H1 (cell line): ENCODE results near the gene PPP1CC. TPM values are rescaled to one million over a fixed set of nuclear protein-coding genes. Genes with fewer than 3 reads are reported as not detected.

Experiments used
- RNF2 ChIP-seq: fragments of 200-900, 300-1000 bp; sonication (generic); IDR thresholded peaks from 2 replicates; pipeline ENCODE4 v1.7.1; 2016; ENCODE audit warnings: borderline replicate concordance, low read depth, mild to moderate bottlenecking, antibody characterized with exemption, low read length; ENCODE audit not compliant: poor library complexity, severe bottlenecking; ENCODE audit errors: missing control alignments
- polyA plus RNA-seq, 7 experiments: library from polyadenylated mRNA; depleted of rRNA in 3 of 7; stranded (reverse) in 5 of 7; unstranded in 2 of 7; fragments of >200 nt in 5 of 7; fragments of 200-250 nt in 2 of 7; gene quantifications; 1 replicate in 5 of 7; 2 replicates in 1 of 7; 4 replicates in 1 of 7; pipeline versions ENCODE4 v1.2.1 to v1.2.3, GENCODE V29; 2011 to 2013; ENCODE audit warnings: missing spikeins in 2 of 7, mixed read lengths in 2 of 7
- total RNA-seq: library from RNA; stranded (reverse); fragmentation: NEBNext Ultra II Directional; extraction: Animal tissue kit (Norgen Biotek cat#: 25700); gene quantifications from 2 replicates; pipeline ENCODE4 v1.2.1, GENCODE V29; 2021

PPP1CC gene
- total and polyA plus RNA-seq, 2 of the 8 experiments (the other 6 are each of a cell fraction or from before 2014, with no cell fraction given): 193 to 350 TPM

GRCh38 chr12:110782922-110783321, 40.2 kb upstream of the PPP1CC start (continued):
- TF ChIP-seq RNF2: no peak
